CD1c-positive myeloid dendritic cell (primary cell): ENCODE data around the gene WDR1.

ENCODE experiments used
- DNase-seq: peaks from one replicate; pipeline ENCODE4 v3.0.0-alpha.2; 2016; ENCODE audit errors: extremely low spot score

WDR1 gene

DNA sequence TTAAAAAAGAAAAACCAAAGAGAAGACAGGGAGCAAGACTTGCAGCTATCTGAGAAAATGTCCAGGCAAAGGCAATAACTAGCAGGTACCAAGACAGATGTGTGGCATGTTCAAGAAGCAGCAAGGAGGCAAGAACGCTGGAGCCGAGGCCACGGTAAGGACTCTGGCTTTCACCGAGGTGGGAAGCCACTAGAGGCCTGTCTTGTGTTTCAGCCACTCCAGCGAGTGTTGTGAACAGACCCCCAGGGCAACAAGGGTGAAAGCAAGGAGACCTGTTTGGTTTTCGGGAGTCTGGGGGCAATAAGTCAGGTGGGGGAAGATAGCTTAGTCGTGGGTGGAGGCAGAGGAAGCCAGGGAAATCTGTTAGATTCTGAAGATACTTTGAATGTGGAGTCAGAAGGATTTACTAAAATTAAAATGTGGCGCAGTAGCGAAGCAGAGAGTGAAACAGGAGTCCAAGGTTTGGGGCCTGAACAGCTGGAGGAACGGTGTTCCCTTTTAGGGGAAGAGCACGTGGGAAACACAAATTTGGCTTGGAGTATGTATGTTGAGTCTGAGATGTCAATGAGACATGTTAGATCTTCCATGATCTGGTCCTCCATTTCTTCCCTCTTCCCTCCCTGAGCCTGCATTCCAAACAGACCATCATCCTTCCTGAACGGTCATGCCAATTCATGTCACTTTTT is 3.1 kb downstream of the WDR1 start:
- DNase-seq: no peak

DNA sequence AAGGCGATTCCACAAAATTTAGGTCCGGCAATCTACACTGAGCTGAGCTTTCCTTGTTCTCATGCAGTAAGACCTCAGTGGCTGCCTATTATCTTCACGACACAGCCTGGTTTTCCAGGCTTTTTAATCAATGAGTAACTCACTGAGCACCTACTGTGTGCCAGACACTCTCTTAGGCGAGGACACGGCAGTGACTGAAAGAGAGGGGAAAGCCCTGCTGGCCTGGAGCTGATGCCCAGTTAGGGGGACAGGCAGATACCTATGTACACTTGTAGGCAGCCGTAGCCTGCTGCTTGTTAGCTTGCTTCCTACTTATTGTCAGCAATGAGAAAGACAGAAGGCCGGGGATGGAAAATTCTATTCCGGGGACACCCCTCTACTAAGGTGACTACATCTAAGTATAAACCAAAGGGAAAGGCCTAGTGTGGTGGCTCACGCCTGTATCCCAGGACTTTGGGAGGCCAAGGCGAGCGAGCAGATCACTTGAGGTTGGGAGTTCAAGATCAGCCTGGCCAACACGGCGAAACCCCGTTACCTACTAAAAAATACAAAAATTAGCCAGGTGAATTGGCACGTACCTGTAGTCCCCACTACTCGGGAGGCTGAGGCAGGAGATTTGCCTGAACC is 3.8 kb downstream of the WDR1 start:
- DNase-seq: no peak

DNA sequence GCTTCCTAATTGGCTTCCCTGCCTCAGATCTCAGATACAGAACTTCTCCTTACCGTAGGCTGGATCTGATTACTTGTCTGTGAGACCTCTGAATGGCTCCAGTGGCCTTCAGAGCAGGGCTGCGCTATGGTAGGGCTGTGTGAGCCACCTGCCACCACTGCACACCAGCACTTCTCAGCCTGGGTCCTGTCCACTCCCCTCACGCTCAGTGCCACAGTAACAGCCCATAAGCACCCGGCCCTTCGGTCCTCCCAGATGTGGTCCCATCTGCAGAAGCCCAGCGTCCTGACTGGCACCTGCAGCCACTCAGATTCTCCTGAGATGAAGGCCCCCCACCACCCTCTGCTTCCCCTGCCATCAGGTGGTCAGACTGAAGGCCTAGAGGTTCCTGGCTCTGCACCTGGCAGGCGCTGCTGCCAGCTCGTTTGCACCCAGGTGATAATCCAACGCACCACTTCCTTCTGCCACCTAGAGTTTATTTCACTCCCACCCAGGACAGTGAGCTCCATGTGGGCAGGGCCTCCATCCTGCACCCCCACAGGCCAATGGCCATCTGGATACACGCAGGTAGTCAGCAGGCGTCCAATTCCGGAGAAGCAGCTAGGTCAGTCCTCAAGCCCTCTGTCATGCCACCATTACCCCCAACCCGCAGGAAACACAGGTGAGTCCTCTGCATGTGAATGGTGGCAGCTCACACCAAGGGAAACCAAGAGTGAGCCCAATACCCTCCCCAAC is 5.4 kb downstream of the WDR1 start:
- no peak for DNase-seq

DNA sequence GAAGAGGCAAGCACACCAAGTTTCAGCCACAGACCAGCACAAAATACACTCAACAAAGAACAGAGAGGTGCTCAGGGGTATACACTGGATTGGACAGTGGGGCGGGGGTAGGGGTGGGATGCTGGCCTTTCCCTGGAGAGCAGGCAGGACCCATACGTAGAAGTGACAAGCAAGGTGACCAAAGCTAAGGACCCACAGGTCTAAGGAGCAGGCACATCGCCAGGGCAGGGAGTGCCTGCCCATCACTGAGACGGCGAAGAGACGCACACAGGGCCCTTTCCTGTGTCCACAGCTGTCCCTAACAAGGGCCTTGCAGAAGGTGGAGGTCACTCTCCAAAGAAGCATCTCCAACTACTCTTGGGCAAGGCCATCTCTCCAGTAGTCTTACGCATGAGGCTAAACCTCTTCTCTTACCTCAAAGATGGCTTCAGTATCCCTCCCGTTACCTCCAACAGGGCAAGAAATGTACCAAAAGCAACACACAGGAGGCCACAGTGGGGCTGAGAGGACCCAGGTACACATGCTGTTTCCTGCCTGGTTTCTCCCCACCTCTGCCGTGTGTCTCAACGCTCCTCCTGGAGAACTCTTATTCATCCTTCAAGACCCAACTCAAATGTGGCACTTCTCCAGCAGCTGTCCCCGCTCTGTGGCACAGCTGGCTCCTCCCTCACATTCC is 6.5 kb downstream of the WDR1 start:
- DNase-seq: no peak

DNA sequence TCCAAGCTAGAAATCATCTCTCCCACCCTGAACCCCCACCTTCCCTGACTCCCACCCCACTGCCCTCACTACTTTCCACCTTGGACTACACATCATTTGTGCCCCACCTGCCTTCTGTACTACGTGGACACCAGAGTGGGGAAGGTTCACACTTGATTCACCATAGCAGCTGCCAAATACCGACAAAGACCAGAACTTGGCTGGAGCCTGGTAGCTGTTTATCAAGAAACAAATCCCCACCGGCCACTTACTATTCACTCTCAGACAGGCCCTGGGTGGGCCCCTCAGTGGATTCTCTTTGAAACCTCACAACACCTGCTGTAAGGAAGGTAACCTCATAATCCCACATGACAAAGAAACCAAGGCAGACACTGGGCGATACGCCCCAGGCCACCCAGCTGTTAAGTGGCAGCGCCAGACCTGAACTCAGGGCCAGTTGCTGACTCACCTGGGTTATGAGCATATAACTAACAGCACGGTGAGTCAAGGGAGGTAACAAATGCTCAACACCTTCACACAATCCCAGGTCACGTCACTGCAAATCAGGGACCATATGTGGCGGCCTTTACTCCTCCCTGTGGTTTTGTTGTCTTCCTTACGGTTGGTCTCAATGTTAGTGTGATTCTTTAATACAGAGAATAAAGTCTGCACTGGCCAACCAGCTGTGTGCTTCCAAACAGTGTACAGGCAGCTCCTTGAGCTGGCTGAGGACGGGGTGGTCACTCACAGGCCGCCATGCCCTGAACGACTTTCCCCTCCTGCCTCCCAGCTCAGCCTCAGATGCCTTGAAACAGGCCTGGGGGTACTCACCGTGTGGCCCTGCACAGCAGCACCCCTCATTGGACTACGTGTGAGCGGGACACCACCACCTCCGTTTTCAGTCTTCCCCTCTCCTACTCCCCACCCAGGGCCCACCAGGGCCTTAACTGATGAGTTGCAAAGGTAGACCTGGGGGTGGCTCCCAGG is 7.5 kb downstream of the WDR1 start:
- DNase-seq: no peak

DNA sequence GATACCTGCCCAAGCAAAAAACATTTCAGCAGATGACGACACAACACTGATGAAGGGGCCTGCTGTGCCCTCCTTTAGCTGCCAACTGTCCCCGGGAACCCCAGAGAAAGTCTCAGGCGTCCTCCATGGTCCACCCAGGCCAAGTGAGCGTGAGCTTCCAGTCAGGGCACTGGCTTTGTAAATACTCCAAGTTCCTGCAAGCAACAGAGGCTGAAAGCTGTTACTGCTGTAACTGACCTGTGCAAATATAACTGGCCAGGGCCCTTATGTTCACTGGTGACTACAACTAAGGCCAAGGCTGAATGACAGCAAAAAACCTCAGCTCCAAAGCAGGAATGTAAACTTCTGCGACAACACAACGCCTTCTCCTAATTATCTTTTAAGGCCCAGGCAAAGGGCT is 8.2 kb downstream of the WDR1 start:
- DNase-seq: no peak

DNA sequence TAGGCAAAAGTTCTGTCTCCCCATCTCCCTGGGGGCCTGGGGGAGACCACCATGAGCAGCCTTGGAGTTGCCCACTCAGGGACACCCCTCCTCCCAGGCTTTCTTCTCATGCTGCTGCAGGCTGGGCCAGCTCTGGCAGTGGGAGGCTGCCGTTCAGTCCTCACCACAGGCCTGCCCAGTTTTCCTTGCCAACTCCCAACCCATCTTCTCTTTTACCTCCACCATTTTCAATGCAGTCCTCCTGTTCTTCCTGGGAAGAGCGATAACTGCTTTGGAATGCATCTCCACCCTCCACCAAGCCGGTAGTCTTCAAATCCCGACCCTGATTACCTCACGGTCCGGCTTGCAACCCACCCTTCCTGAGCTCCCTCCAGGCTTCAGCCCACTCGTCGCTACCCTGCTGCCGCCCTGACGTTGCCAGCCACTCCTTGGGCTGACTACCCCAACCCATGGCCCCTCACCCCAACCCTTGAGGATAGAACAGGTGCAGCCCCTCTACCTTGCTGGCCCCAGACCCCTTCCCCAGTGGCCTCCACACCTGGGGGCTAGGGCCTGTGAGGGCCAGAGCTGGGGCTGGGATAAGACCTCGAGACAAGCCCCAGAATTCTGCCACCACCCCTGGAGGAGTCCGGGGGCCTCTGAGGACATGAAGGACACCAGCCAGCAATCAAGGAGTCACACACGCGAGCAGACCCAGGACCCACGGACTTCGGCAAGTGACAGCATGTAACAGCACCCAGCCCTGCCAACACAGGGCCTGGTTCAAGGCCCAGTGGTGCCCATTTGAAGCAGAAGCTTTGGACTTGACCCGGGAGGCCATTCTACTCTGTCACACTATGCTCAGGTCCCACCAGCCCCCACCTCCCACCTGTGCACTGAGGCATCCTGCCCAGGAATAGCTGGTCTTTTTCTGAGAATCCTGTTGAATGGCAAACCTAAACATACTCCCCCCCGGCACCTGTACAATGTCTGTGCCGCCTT is 9.2 kb downstream of the WDR1 start:
- no peak for DNase-seq

DNA sequence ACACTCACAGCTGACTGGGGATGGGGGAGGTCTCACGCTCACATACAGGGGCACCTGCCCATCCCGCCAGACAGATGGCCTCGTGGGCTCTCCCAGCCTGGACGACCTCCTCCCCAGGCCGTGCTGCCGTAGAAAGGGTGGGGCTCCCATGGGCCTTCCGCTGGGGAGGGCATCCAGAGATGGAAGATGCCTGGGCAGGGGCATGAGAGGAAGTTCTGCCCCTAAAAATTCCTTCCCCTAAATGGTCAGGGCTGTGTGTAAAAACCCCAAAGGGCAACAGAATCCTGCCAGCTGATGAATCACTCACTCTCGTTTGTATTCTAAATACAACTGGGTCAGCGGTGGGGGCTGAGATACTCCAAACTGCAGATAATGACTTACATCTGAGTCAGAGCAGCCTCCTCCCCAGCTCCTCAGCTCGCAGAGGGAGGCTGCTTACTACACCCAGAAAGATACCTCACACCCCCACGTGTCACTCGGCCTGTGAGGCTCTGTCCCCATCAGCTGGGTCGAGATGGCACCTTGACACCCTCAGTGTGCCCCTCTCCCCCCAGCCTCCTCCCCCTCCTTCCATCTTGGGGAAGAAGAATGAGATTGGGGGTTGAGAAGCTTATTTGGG is 10.1 kb downstream of the WDR1 start:
- peak; percentile 84 for DNase-seq

DNA sequence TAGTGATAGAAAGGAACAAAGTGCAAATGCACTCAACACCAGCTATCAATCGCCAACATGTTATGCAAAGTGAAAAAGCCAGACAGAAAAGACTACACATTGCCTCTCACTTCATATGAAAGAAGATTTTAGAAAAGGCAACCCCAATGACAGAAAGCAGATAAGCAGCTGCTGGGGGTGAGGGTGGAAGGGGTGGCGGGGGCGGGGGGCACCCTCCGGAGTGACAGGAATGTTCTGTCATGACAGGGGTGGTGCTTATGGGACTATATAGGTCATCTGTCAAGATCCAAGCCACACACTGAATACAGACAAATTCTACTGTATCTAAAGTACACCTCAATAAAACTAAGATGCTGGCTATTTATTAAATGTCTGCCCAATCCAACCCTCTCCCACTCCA is 10.7 kb downstream of the WDR1 start:
- DNase-seq: no peak

DNA sequence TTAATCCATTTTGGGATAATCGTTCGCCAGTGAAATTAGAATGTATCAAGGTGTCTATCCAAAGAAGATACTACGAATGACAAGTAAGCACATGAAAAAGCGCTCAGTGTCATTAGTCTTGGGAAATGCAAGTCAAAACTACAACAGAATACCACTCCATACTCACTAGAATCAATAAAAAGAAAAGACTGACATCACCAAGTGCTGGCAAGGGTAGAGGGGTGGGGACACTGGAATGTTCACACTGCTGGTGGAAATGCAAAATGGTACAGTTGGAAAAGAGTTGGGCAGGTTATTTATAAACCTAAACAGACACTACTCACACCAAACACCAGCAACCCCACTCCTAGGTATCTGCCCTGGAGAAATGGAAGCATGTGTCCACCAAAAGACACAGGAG is 11.2 kb downstream of the WDR1 start:
- no peak for DNase-seq

DNA sequence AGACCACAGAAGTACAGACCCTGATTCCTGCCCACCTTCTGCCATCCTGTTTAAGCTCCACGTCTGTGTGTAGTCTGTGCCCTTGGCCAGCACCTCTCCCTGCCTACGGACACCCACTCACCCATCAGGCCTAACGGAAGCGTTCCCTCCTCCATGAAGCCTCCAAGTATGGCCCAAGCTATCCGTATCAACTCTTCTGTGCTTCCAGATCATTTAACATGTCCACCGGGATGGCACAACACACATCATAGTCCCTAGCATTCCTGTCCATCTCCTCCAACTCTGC is 11.7 kb downstream of the WDR1 start:
- no peak for DNase-seq

DNA sequence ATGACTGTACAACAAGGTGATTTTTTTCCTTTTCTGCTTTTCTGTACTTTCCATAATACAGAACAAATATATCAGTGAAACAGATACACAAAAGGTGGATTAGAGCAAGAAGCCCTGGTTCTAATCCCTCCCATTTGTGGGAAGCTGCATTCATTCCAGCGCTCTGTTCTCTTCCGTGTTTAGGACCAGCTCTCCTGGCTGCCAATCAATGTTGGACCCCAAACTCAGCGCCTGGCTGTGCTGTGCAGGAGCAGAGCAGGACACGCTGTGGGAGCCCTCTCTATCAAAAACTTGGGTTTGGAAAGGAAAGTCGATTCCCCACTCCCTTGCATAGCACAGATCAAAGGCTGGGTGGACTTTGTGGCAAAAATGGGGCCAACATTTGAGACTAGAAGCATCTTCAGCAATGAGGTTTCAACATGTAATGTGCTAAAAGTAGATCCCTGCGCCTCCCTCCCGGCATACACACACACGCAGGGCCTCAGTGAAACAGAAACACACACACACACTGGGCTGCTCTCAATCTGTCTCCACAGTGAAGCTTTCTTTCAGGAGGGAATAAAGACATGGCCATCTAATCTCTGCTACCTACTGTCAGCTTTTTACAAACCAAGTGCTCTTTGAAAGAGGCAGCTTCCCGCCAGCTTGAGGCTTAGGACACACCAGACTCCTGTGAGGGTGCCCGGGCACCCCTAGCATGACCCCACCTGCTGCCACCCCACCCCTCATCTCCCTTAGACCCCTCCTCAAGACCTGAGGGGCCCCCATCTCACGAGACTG is 12.2 kb downstream of the WDR1 start:
- no peak for DNase-seq

DNA sequence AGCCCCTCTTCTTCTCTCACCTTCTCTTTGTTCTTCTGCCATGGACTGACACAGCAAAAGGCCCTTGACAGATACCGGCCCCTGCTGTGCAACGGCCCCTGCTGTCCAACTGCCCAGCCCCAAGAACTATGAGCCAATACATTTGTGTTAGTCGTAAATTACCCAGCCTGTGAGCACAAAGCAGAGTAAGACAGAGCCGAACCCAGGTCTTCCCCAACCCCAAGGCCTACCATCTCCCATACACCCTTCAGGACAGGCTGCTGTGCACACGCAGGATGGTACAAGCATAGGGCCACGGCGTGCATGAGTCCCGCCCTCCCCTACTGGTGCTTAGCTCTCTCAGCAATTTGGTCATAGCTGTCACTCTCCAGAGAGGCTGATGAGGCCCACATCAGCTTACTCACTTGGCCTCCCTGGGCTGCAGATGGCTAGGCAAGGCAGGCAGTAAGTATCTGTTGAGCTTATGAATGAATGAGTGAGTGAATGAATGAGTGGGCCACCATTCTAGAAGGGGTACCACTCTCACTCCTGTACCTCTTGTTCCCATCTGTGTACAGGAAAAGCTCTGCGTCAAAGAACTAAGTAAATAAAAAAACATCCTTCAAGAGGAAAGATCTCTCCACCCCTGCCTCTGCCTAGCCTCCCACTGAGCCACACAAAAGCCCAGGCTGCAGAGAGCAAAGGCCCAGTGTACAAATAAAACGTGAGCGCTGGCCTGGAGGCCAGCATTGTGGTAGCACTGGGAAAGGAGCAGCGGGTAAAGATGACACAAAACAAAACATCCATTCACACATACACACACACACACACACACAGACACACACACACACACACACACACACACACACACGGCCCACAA is 13.9 kb downstream of the WDR1 start:
- DNase-seq: no peak

DNA sequence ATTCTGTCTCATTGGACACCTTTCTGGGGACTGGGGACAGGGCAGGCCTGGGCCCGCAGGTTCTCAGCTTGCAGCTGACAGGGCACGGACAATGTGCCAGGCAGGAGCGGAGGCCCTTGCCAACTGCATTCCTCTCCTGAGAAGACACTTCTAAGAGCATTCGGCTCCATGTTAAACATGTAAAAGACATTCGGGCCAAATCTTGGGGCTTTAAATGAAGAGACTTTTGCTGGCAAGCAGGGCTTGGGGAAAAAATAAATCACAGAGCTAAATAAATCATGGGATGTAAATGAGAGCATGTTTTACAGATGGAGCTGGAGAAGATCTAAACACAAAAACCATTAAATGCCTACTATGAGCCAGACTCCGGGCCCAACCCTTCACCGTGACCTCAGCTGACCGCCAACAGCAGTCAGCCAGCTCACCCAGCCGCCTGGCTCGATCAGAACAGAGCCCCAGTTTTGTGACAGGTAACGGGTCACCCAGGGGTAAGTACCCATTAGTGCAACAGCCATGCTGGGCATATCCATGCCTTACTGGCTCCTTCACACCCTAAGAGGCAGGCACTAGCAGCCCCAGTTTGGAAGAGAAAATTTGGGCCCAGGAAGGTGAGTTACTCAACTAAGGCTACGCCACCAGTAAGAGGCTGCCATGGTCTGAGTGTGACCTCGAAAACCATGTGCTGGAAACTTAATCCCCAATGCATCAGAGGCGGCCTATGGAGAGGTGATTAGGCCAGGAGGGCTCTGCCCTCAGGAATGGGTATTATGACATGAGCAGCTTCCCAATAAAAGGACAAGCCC is 14.7 kb downstream of the WDR1 start:
- no peak for DNase-seq

DNA sequence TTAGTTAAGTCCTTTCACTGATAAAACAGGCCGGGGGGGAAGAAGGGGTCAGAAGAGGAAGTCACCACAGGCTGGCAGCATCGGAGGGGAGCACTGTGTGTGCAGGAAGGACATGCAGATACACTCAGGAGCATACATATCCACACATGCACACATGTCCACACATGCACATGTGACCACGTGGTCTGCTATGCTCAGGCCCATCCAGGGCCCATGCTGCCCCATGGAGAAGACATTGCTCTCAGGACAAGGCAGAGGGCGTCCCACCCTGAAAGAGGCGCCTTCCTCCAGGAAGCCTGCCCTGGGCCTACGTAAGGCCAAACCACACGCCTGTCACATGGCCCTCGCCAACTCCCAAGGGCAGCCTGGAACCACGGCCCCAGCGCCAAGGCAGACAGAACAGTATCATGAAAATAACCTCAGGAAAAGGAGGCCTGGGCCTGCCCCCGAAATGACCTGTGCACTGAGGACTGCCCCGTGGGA is 15.8 kb downstream of the WDR1 start:
- peak; percentile 80 for DNase-seq

DNA sequence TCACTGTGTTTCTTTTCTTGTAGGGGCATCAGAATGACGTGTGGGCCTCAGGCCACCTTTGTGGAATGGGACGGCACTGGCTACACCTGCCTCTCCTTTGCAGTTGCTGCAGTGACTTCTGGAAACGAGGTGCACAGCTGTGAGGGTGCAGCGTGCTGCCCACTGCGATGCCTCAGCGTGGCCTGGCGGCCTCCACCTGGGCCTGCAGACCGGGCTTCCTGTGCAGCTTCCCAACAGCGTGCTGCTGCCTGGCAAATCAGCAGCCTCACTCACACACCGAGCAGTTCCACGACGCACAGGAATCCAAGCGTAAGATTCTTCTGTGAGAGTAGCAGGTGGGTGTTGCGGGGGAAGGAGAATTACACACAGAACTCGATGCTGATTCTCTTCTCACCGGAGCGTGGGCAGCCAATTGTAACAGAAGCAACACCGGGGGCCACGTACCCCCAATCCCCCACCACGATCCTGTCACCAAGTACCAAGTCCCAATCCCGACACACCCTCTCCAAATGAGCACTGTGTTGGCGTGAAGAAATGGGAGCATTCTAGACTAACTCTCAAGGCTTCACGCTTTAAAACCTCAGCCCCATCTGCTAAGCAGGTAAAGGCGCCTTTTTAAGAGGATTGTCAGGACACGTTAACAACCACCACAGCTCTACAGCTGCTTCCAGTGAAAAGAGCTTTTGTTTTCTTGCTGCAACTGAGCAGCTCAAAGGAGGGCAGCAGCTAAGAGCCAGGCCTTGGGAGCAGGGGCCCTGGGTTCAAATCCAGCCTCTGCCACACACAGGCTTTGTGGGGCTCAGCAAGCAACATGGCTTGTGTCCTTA is 16.9 kb downstream of the WDR1 start:
- no peak for DNase-seq
